ENCODE data around the gene STK32B. TPM values are rescaled to one million over a fixed set of nuclear protein-coding genes. Genes with fewer than 3 reads are reported as not detected.

STK32B gene
- 0.43 and 1.9 TPM in 2 replicates for total RNA-seq

DNA sequence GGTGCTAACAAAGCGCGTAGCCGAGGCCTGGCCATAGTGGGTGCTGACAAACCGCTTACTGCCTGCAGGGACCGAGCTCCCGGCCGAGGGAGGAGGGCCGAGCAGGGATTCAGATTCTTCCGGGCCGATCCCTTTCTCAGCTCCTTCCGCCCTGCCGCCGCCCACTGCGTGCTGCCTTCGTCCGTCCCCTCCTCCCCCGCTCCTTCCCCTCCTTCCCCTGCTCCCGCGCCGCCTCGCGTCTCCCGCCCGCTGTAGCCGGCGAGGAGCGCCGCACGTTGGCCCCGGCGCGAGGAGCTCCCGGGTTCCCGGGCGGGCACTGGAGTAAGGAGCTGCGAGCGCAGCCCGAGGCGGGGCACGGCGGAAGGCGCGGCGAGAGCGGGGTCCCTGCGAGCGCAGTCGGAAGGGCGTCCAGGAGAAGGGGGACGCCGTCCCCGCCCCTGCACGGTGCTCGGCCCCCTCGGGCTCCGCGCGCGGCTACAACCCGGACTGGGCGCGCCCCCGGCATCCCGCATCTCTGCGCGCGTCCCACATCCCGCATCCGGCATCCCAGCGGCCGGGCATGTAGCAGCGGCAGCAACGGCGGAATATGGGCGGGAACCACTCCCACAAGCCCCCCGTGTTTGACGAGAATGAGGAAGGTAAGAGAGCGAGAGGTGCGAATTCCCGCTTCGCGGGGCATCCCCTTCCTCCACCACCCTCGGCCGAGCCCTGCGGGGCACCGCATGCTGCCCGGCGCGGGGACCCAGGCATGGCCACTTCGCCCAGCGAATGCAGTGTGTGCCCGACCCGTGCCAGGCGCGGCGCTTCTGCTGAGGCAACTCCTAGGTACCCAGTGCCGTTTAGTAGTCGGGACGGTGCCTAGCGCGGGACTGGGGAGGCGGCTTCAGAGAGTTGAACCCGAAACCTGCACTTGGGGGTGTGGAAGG, at the start of gene STK32B:
STK32B (plus strand) TSS at position 203 of the 926 bp plus-strand sequence.

DNA sequence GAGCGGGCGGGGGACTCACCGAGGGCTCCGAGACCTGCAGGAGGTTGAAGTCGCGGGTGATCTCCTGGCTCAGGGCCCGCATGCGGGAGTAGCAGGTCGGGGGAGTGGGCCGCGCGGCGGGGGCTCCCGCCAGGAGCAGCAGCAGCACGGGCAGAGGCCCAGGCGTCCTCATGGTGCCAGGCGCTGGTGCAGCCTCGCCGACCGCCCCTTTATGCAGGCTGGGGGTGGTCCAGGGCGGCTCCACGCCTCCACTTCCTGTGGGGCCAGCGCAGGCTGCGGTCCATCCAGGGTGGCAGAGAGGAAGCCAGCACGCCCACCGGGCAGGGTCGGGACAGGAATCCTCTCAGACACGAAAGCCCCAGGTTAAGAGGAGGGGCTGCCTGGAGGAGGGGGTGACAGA, 32.0 kb upstream of the STK32B start, which contains the start of gene CYTL1:
CYTL1 (minus strand) TSS at position 185 of the 400 bp plus-strand sequence; CDS start at position 172, 13 bp downstream.

Other genes with a start within 250 kb of the STK32B start
- gene MSX1, start 191.8 kb upstream of the STK32B start, total RNA-seq, result 0.24 TPM in 1 of 2 replicates, not detected in the other
- 0.48 TPM in 1 of 2 replicates, not detected in the other for gene CYTL1, start 32.0 kb upstream of the STK32B start, total RNA-seq

Measured in tracheal epithelial cell (primary cell).